ENCODE results near the gene HSD3B2. TPM values are rescaled to one million over a fixed set of nuclear protein-coding genes. Genes with fewer than 3 reads are reported as not detected.
"Not testable (repeated sequence)": the region's sequence is repeated elsewhere in the genome, so short reads cannot be mapped to it uniquely, and the experiment has no call there.

Gene HSD3B2
- total RNA-seq = not detected

DNA sequence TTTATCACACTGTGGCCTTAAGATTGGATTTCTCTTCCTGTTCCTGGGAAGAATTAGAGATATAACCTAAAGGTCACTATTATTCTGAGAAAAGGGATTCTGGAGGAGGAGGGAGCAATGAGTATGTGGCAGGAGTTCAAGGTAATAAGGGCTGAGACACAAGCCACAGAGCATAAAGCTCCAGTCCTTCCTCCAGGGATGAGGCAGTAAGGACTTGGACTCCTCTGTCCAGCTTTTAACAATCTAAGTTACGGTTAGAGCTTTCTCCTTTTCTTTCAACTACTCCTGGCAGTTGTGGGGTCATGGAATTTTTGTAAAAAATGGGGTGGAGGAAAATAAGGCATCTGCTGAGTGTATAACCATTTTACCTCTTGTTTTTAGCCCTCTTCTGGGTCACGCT is at the start of gene HSD3B2:
Gene HSD3B2, plus strand, starts transcription at position 201 of the 400 bp plus-strand sequence. CDS start 270 bp downstream, outside the sequence.
- DNase-seq = no peak

GRCh38 chr1:119366424-119366823 is 48.5 kb upstream of the HSD3B2 start:
- DNase-seq = no peak

- DNase-seq = no peak
These were observed 47.4 kb upstream of the HSD3B2 start for GRCh38 chr1:119367432-119368124.

DNA sequence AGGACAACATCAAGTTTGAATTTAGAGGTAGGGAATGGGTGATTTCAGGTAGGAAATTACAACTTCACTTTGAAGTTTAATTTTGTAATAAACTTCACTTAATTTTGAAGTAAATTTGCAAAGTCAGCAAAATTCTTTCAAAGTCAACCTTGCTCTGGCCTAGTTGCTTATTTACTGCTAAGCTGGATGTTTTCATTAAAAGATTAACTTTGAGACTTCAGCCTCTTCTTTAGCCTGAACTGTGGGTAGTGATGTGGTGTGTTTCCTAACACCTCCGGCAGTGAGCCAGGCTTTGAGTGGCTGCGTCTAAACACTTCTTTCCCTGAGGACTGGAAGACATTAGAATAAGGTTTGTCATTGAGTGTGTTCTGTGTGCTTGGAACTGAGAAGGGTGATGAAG is 46.4 kb upstream of the HSD3B2 start, which contains the start of gene HAO2:
Gene HAO2, plus strand, starts transcription at position 232 of the 400 bp plus-strand sequence. CDS start 12,301 bp downstream, outside the sequence.
- DNase-seq = no peak

DNA sequence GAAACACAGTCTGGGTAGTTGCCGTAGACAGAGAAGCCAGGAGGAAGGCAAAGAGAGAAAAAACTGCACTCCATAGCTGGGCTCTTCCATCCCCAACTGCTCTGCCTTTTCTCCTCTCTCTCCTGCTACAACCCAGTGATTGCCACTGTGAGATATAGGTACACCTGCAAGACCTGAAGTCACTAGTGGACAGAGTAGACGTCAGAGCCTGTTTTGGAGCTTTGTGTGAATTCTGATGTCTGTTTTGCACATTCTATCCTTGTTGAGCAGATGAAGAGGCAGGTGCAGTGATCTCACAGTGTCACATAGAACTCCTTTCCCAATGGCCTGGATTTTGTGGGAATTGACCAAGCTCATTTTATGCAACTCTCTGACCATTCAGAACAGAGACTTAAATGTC is 44.2 kb upstream of the HSD3B2 start:
- no peak for DNase-seq

DNA sequence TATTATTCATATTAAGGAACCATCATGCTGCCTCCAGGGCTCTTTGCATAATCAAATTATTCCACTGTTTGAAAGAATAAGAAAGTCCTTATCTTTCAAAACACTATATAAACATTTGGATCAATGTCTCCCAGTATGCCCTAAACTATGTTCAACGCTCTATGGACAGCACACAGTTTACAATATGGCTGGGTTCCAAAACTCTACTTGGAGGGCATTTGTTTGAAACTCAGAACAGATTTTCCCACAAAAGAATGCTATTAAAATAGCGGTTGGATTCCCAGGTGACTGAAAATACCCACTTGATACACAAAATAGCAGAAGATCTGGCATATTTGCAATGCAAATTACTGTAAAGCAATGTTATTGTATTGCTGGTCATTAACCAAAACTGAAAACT is 43.1 kb upstream of the HSD3B2 start:
- no peak for DNase-seq

DNA sequence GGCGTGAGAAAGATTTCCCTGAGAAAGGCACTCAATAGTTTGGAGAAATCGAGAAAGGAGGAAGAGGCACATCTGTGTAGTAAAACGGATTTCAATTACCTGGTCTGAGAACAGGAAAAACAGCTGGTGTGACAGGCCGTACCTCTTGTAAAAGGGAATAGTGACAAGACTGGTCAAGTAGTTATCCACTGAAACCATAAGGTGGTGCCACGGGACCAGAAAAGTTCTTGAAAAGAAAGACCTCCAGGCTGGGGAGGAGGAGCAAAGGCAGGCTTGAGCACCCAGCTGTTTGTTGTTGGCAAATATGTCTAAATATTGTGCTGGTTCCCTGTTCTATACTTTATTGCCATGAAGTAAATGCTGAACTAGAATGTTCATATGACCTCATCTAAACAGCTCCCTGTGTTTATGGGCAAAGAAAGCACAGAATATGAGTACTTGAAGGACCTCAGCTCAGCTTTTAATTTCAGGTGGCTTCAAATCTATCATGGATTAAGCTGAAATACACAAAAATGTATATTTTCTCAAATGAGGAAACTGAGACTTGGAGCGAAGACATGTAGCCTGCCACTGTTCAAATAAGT is 42.4 kb upstream of the HSD3B2 start:
- DNase-seq = no peak

GRCh38 chr1:119373465-119373864 is 41.5 kb upstream of the HSD3B2 start:
- DNase-seq = no peak

- DNase-seq = no peak
These were observed 40.6 kb upstream of the HSD3B2 start for GRCh38 chr1:119374208-119374874.

- no peak for DNase-seq
These were observed 39.6 kb upstream of the HSD3B2 start for GRCh38 chr1:119375366-119375765.

DNA sequence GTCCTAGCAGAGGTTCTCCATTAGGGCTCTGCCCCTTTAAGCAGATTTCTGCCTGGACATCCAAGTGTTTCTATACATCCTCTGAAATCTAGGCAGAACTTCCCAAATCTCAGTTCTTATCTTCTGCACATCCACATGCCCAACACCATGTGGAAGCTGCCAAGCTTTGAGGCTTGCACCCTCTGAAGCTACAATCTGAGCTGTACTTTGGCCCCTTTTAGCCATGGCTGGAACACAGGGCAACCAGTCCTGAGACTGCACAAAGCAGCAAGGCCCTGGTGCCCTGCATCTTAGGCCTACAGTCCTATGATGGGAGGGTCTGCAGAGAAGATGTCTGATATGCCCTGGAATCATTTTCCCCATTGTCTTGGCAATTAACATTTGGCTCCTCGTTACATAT is 38.4 kb upstream of the HSD3B2 start:
- DNase-seq = no peak

DNA sequence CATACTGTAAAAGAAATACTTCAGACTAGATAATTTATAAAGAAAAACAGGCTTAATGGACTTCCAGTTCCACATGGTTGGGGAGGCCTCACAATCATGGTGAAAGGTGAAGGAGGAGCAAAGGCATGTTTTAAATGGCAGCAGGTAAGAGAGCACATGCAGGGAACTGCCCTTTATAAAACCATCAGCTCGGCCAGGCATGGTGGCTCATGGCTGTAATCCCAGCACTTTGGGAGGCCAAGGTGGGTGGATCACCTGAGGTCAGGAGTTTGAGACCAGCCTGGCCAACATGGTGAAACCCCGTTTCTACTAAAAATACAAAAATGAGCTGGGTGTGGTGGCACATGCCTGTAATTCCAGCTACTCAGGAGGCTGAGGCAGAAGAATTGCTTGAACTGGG is 37.4 kb upstream of the HSD3B2 start:
- not testable (repeated sequence) for DNase-seq

- no peak for DNase-seq
These were observed 35.8 kb upstream of the HSD3B2 start for GRCh38 chr1:119379117-119379516.

GRCh38 chr1:119380304-119380703 is 34.6 kb upstream of the HSD3B2 start:
- DNase-seq = no peak

- no peak for DNase-seq
These were observed 33.8 kb upstream of the HSD3B2 start for GRCh38 chr1:119380983-119381662.

DNA sequence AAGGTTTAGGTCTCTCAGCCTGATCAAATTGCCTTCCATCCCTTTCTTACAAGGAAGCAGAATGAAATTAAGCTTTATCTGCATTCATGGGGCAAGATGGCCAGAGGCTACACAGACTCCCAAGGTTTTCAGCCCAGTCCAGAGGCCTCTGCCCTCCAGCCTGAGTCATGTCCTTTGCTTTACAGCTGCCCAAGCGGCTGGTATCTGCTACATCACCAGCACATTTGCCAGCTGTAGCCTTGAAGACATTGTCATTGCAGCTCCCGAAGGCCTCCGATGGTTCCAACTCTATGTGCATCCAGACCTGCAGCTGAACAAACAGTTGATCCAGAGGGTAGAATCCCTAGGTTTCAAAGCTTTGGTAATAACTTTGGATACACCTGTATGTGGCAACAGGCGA is 30.4 kb upstream of the HSD3B2 start:
- DNase-seq = no peak

- DNase-seq = no peak
These were observed 29.3 kb upstream of the HSD3B2 start for GRCh38 chr1:119385650-119386049.

GRCh38 chr1:119387858-119388257 is 27.1 kb upstream of the HSD3B2 start:
- no peak for DNase-seq

GRCh38 chr1:119388450-119388849 is 26.5 kb upstream of the HSD3B2 start:
- no peak for DNase-seq

DNA sequence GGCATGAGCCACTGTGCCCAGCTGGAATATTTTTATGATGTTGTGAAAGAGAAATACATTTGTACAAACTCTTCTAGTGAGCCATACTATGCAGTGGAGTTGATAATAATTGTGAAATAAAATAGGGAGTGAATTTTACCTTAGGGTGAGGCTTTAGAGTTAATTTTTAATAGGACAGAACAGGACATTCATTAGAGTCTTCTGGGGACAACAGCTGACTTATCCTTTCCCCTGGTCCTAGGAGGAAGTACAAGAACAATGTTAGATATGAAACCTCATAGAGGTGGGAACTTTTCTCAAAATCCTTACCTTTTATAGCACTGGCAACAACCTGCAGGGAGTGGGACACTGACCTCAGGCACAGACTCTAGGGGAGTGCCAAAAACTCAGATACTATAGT is 24.4 kb upstream of the HSD3B2 start:
- DNase-seq = no peak

DNA sequence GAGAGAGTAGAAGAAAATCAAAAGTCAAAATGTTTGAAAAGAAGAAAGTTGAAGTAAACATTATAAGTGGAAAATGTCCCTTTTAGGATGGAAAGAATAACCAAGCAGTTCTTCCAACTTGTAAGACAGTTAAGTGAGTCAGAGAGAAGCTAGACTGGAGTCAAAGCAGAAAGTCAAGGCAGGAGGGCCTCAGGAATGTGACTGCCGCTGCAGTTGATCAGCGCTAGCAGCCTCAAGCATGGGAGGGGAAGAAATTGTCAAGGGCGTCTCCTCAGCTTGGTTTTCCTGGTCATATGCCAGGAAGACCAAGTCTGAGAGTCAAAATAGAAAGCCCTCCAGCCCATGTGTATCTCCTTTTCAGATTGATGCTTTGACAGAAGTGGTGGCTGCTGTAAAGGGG is 23.2 kb upstream of the HSD3B2 start:
- DNase-seq = no peak

GRCh38 chr1:119394085-119394484 is 20.9 kb upstream of the HSD3B2 start:
- DNase-seq = no peak

DNA sequence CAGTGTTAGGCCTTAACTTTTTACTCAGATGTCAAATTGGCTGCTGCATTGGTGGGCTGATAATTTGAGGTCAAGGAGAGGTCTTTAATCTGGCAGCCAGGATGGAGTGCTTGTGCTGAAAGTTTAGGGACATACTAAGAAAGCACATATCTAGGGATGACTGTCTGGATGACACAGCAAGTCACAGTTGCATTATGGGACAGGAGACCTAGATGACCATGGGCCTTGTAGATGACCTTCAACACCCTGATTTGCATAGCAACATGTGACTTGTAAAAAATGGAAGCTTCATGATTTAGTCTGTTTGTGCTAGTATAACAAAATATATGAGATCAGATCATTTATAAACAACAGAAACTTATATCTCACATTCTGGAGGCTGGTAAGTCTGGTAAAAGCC is 18.0 kb upstream of the HSD3B2 start:
- DNase-seq = no peak

DNA sequence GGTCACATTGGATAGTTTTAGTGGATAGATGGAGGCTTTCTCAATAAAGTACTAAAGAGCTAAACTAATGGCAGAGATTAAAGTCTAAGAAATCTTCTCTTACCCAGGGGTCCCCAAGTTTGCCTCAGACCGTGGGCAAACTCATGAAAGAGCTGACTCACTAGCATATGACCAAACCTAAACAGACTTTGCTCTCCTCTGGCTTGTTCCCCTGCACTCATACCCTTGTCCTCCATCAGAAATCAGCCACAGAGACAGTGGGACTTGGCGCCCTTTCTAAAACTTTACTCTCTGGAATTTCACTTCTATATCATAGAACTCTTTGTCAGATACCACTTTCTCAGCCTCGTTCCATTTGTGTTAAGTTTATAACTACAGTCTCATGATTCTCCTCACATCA is 17.0 kb upstream of the HSD3B2 start:
- no peak for DNase-seq
